Measurements from ENCODE around the gene STAT2.
"Not testable (repeated sequence)": the region's sequence is repeated elsewhere in the genome, so short reads cannot be mapped to it uniquely, and the experiment has no call there.

The STAT2 gene

GRCh38 chr12:56333679-56334489, 26.0 kb downstream of the STAT2 start, which contains the start of gene PAN2:
TSS of gene PAN2 (minus strand) at chr12:56334000. CDS start at chr12:56333094, 906 bp downstream.
- H3K4me3 ChIP-seq (ENCODE audit: low read length) = peak within 1 kb of the TSS; percentile 99
- peak; percentile 98 for DNase-seq (ENCODE audit: low read depth, low spot score)

GRCh38 chr12:56333197-56333678, 26.7 kb downstream of the STAT2 start:
- no peak for DNase-seq (ENCODE audit: low read depth, low spot score)
- peak overlapping the region; percentile 99 for H3K4me3 ChIP-seq (ENCODE audit: low read length)

DNA sequence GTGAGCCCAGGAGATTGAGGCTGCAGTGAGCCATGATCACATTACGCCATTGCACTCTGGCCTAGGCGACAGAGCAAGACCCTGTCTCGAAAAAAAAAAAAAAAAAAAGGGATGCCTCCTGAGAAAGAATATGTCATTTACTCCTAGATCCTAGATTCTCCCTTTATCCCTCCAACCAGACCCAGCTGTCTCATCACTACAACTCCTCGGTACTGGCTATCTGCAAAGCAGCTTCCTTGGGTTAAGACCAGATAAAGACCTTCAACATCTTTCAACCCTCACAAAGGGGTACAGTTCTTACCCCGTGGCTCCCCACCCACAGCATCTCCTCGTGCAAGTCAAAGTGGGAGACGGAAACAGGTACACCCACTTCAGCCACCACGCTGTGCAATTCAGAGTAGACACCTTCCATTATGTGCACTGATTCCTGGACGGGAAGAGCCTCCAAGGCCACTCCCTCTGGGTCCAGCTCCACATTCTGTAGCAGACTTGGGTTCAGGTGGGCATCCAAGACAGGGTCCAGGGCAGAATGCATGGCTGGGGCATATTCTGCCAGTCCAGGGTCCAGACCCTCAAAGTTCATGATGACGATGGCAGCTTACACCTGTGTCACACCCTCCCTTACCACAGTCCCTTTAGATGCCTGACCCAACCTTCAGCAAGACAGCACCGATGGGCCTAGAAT, 27.3 kb downstream of the STAT2 start:
- no peak for DNase-seq (ENCODE audit: low read depth, low spot score)
- peak overlapping the region; percentile 99 for H3K4me3 ChIP-seq (ENCODE audit: low read length)

DNA sequence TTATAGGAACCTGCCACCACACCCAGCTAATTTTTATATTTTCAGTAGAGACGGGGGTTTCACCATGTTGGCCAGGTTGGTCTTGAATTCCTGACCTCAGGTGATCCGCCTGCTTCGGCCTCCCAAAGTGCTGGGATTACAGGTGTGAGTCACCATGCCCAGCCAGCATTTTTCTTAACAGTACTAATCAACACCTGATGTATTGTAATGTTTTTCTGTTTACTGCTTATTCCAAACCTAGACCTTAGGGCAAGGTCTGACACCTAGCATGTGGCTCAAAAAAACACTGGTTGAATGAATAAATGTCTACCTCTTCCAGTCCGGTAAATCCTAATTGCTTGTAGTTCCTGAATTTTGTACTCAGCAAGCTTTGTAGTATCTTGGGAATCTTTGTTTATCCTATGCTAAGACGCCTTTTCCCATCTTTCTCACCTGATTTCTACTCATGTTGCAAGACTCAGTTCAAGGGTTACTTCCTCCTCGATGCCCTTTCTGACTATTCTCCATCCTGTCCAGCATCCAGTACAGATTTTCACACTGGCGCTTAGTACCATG, 28.9 kb downstream of the STAT2 start:
- no peak for DNase-seq (ENCODE audit: low read depth, low spot score)
- H3K4me3 ChIP-seq (ENCODE audit: low read length) = no peak overlapping the region

DNA sequence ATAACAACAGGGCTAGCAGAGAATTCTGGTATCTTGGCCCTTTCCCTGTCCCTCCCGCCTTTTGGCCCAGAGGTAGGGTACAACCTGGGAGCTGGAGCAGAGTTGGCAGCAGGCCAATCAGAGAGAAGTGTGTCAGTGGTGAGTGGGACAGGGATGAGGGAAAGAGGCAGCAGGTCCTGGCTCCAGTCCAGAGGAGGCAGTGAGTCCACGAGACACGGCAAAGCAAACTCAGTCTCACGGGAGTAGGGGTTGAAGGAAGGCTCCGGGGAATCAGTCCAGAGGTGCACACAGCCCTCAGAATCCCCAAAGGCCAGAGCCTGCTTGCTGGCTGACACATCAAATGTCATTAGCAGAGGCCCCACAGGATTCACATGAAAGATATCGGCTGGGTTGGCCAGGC, 33.4 kb downstream of the STAT2 start:
- DNase-seq (ENCODE audit: low read depth, low spot score) = no peak
- no peak overlapping the region for H3K4me3 ChIP-seq (ENCODE audit: low read length)

DNA sequence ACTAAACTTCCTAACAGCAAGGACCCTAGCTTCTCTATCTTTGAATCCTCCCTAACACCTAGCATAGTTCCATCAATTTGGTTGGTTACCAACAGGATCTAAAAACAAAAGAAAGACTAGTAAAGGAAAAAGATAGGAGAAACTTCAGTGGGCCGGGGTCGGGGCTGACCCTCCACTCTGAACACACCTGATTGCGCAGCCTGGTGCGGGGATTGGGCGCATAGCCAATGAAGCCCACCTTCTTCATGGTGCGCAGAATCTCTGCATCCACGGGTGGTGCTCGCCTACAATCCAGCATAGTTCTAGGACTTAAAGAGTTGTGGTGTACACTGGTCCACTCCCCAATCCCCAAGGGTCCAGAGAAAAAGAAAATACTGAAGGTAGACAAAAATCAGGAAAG, 33.8 kb downstream of the STAT2 start:
- no peak overlapping the region for H3K4me3 ChIP-seq (ENCODE audit: low read length)
- no peak for DNase-seq (ENCODE audit: low read depth, low spot score)

GRCh38 chr12:56324206-56324605, 35.7 kb downstream of the STAT2 start:
- H3K4me3 ChIP-seq (ENCODE audit: low read length) = no peak overlapping the region

GRCh38 chr12:56321610-56322009, 38.3 kb downstream of the STAT2 start:
- not testable (repeated sequence) for DNase-seq (ENCODE audit: low read depth, low spot score); H3K4me3 ChIP-seq (ENCODE audit: low read length)

More at GRCh38 chr12:56324206-56324605, 35.7 kb downstream of the STAT2 start:
- no peak for DNase-seq (ENCODE audit: low read depth, low spot score)

DNA sequence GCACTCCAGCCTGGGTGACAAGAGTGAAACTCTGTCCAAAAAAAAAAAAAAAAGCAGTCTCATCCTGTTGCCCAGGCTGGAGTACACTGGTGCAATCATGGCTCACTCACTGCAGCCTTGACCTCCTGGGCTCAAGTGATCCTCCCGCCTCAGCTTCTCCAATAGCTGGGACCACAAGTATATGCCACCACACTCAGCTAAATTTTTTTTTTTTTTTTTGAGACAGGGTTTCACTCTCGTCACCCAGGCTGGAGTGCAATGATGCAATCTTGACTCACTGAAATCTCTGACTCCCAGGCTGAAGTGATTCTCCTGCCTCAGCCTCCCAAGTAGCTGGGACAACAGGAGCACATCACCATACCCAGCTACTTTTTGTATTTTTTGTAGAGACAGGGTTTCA, 38.9 kb downstream of the STAT2 start:
- no peak for DNase-seq (ENCODE audit: low read depth, low spot score)
- H3K4me3 ChIP-seq (ENCODE audit: low read length) = no peak overlapping the region

- H3K4me3 ChIP-seq (ENCODE audit: low read length) = no peak overlapping the region
These were observed 42.2 kb downstream of the STAT2 start for GRCh38 chr12:56317675-56318074.

GRCh38 chr12:56315622-56316473, 44.1 kb downstream of the STAT2 start, which contains the start of gene CNPY2:
TSS of gene CNPY2 (minus strand) at chr12:56315988. CDS start at chr12:56315217, 771 bp downstream.
- H3K4me3 ChIP-seq (ENCODE audit: low read length) = peak within 1 kb of the TSS; percentile 98
- peak; percentile 92 for DNase-seq (ENCODE audit: low read depth, low spot score)

More at GRCh38 chr12:56317675-56318074, 42.2 kb downstream of the STAT2 start:
- DNase-seq (ENCODE audit: low read depth, low spot score) = no peak

DNA sequence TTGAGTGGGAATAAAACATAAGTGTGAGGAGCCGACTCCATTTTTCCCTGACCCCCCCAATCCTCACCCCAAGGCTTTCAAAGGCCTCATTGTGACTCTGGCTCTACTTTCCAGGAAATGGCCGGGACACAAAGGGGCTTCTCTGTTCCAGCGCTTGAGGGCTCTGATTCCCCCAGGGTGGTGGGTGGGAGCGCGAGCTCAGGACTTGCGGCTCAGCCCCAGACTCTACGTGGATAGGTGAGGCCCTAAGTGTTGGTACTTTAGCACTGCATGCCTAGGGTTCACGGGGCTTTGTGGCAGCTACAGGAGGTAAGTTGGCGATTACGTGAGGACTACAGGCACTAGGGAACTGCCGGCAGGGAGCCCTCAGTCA, 44.7 kb downstream of the STAT2 start:
- DNase-seq (ENCODE audit: low read depth, low spot score) = no peak

GRCh38 chr12:56311003-56311402, 48.9 kb downstream of the STAT2 start:
- DNase-seq (ENCODE audit: low read depth, low spot score) = no peak

More for the DNA sequence above, 44.7 kb downstream of the STAT2 start:
- H3K4me3 ChIP-seq (ENCODE audit: low read length) = peak overlapping the region; percentile 98

DNA sequence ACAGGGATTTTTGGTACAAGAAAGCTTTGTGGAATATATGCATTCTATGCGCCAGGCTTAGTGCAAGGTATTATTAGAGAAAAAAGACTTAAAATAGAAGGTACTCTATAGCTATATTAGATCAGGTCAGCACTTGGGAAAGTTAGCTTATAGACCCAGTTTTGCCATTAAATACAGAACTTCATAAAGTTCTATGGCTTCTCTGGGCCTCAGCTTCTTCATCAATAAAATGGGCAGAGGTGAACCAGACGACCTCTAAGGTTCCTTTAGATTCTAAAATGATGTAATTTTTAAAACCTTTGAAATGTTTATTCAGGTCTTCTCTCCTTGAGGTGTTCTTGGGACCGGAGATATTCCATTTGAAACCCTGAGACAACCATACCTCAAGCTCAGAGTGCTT, 51.2 kb downstream of the STAT2 start:
- no peak for DNase-seq (ENCODE audit: low read depth, low spot score)
- no peak overlapping the region for H3K4me3 ChIP-seq (ENCODE audit: low read length)

More at GRCh38 chr12:56311003-56311402, 48.9 kb downstream of the STAT2 start:
- no peak overlapping the region for H3K4me3 ChIP-seq (ENCODE audit: low read length)

GRCh38 chr12:56307221-56307965, 52.5 kb downstream of the STAT2 start:
- DNase-seq (ENCODE audit: low read depth, low spot score) = no peak
- no peak overlapping the region for H3K4me3 ChIP-seq (ENCODE audit: low read length)

GRCh38 chr12:56304872-56305590, 54.9 kb downstream of the STAT2 start:
- H3K4me3 ChIP-seq (ENCODE audit: low read length) = no peak overlapping the region
- no peak for DNase-seq (ENCODE audit: low read depth, low spot score)

DNA sequence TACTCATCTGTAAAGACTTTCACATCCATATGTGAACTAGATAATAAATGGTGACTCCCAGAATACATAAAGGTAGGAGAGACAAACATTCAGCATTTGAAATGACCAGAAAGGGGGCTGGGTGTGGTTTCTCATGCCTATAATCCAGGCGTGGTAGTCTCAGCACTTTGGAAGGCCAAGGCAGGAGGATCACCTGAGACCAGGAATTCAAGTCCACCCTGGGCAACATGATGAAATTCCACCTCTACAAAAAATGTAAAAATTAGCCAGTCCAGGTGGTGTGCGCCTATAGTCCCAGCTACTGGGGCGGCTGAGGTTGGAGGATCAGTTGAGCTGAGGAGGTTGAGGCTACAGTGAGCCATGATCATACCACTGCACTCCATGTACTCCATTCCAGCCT, 55.6 kb downstream of the STAT2 start:
- H3K4me3 ChIP-seq (ENCODE audit: low read length) = no peak overlapping the region
- no peak for DNase-seq (ENCODE audit: low read depth, low spot score)

Data from Jurkat, Clone E6-1 (cell line).